ENCODE data around the gene HSPB1.
A peak's percentile ranks its signal among the peaks of the same experiment; 100 is the strongest.

HSPB1 gene

GRCh38 chr7:76254781-76255180 is 47.7 kb upstream of the HSPB1 start:
- H3K27ac ChIP-seq (ENCODE audit: extremely low read depth, low read depth, low read length): no peak overlapping the region
- no peak for TF ChIP-seq ZNF274 (IDR thresholded peaks at IDR 0.05; ENCODE audit: low read length)
- no peak for TF ChIP-seq ZNF274 (tag by site-specific recombination; IDR thresholded peaks at IDR 0.05; ENCODE audit: borderline replicate concordance)
- TF ChIP-seq ELK4 (IDR thresholded peaks at IDR 0.05; ENCODE audit: borderline replicate concordance, low read depth, low read length): no peak
- TF ChIP-seq PRDM10 (tag by site-specific recombination; IDR thresholded peaks at IDR 0.05): 0 out of 2 replicates have a peak, but pooled peaks have one; percentile 23
- no peak for TF ChIP-seq ZSCAN23 (tag by site-specific recombination; IDR thresholded peaks at IDR 0.05)
- no peak for TF ChIP-seq ZFHX2 (tag by site-specific recombination; conservative IDR thresholded peaks at IDR 0.05)
- no peak for TF ChIP-seq ZSCAN18 (tag by site-specific recombination; IDR thresholded peaks at IDR 0.05)
- no peak for TF ChIP-seq ZNF514 (tag by site-specific recombination; IDR thresholded peaks at IDR 0.05)
- TF ChIP-seq CTCF (tag by site-specific recombination; IDR thresholded peaks at IDR 0.05): no peak
- H3K9me3 ChIP-seq (ENCODE audit: control insufficient read depth, insufficient read depth, low read depth, low read length): no peaks in the 10 kb centered on the region
- no peaks in the 10 kb centered on the region for H3K4me1 ChIP-seq (ENCODE audit: control insufficient read depth, insufficient read depth, low read length)
- H3K4me3 ChIP-seq (ENCODE audit: low read depth, low read length): no peak overlapping the region
- H3K36me3 ChIP-seq (ENCODE audit: control insufficient read depth in 2 of 2, insufficient read depth in 1 of 2, low read length in 2 of 2): no peaks in the 10 kb centered on the region
- ChIA-PET POLR2A (interaction anchor here (0.6 to 0.7 kb wide), 3 partner anchors 72 to 344 kb away, joined by 3 to 5 read pairs (median 3); no protein-coding TSS in a partner anchor), CTCF (interaction anchor here (1.8 kb wide), 1 partner anchor 77 kb away, joined by 7 read pairs; no protein-coding TSS in a partner anchor)

GRCh38 chr7:76257973-76258372 is 44.5 kb upstream of the HSPB1 start:
- H3K36me3 ChIP-seq (ENCODE audit: control insufficient read depth in 2 of 2, insufficient read depth in 1 of 2, low read length in 2 of 2): no peaks in the 10 kb centered on the region
- POLR2A ChIA-PET: no interaction called here
- no peak overlapping the region for H3K4me3 ChIP-seq (ENCODE audit: low read depth, low read length)
- no peak for TF ChIP-seq ZNF548 (tag by site-specific recombination; IDR thresholded peaks at IDR 0.05)
- TF ChIP-seq ZBTB20 (tag by site-specific recombination; IDR thresholded peaks at IDR 0.05): no peak
- TF ChIP-seq OVOL3 (tag by site-specific recombination; IDR thresholded peaks at IDR 0.05): no peak
- no peak for TF ChIP-seq SP7 (tag by site-specific recombination; IDR thresholded peaks at IDR 0.05)
- H3K27ac ChIP-seq (ENCODE audit: extremely low read depth, low read depth, low read length): no peak overlapping the region
- CTCF ChIA-PET: interaction anchor here (1.2 kb wide), 1 partner anchor 80 kb away, joined by 7 read pairs; no protein-coding TSS in a partner anchor
- no peaks in the 10 kb centered on the region for H3K9me3 ChIP-seq (ENCODE audit: control insufficient read depth, insufficient read depth, low read depth, low read length)
- H3K4me1 ChIP-seq (ENCODE audit: control insufficient read depth, insufficient read depth, low read length): no peaks in the 10 kb centered on the region
